Muscle of leg (tissue), 16 donors: ENCODE results near the gene UBE2N. TPM values are rescaled to one million over a fixed set of nuclear protein-coding genes. Genes with fewer than 3 reads are reported as not detected.

Experiments
- DNase-seq: peaks from one replicate; pipeline ENCODE4 v3.0.0; 2013
- H3K27ac ChIP-seq: one replicate; pipeline ENCODE4 v1.5.1; 2013; ENCODE audit warnings: mild to moderate bottlenecking, low read length, control low read depth
- H3K27me3 ChIP-seq: one replicate; pipeline ENCODE4 v1.6.1; 2013; ENCODE audit warnings: low read length; ENCODE audit not compliant: control insufficient read depth, insufficient read depth
- H3K36me3 ChIP-seq: one replicate; pipeline ENCODE4 v1.6.1; 2013; ENCODE audit warnings: low read length; ENCODE audit not compliant: control insufficient read depth, insufficient read depth
- H3K4me1 ChIP-seq: one replicate; pipeline ENCODE4 v1.6.1; 2013; ENCODE audit warnings: low read length; ENCODE audit not compliant: control insufficient read depth, insufficient read depth
- H3K4me3 ChIP-seq: one replicate; pipeline ENCODE4 v1.5.1; 2013; ENCODE audit warnings: low read length, control low read depth
- H3K9me3 ChIP-seq: replicated peaks from 2 replicates; pipeline ENCODE4 v1.6.1; 2013; ENCODE audit warnings: low read depth, low read length; ENCODE audit not compliant: control insufficient read depth
- WGBS: methylation state at CpG from one replicate; pipeline ENCODE4 v1.1.5; 2013; ENCODE audit warnings: missing lambda C conversion rate; ENCODE audit not compliant: insufficient coverage; 5-methylcytosine and 5-hydroxymethylcytosine counted together
- long read RNA-seq, 11 donors: transcript quantifications; one replicate each; lab custom pipeline, GENCODE V29; 2026
- polyA plus RNA-seq, 8 donors: library from polyadenylated mRNA; unstranded; fragments of 120-200 nt; gene quantifications; one replicate each; pipeline versions ENCODE4 v1.2.1 to v1.2.3, GENCODE V29; 2013; ENCODE audit warnings: inconsistent platforms in 1 of 8, low replicate concordance in 1 of 8; ENCODE audit not compliant: insufficient read length in 8 of 8, insufficient read depth in 1 of 8
- total RNA-seq: library from RNA; stranded (reverse); fragments of 120-200 nt; gene quantifications from one replicate; pipeline ENCODE4 v1.2.4, GENCODE V29; 2013

The UBE2N gene
- 63.7 TPM for total RNA-seq
- polyA plus RNA-seq: 100 to 1,000 TPM in 6 of 8 donors, 10 to 100 TPM in 2; 89.3 to 112 (median 103) TPM
- long read RNA-seq, donor 1, full-length matches to known transcripts: 18 of 18 reads
- long read RNA-seq, donor 1, partial matches to known transcripts: 0 of 18 reads
- long read RNA-seq, donor 1, other reads (novel, unspliced or antisense): 0 of 18 reads
- long read RNA-seq, donor 2, full-length matches to known transcripts: 8 of 8 reads
- long read RNA-seq, donor 2, partial matches to known transcripts: 0 of 8 reads
- long read RNA-seq, donor 2, other reads (novel, unspliced or antisense): 0 of 8 reads
- long read RNA-seq, donor 3, full-length matches to known transcripts: 36 of 36 reads
- long read RNA-seq, donor 3, partial matches to known transcripts: 0 of 36 reads
- long read RNA-seq, donor 3, other reads (novel, unspliced or antisense): 0 of 36 reads
- long read RNA-seq, donor 4, full-length matches to known transcripts: 22 of 27 reads
- long read RNA-seq, donor 4, partial matches to known transcripts: 5 of 27 reads
- long read RNA-seq, donor 4, other reads (novel, unspliced or antisense): 0 of 27 reads
- long read RNA-seq, donor 5, full-length matches to known transcripts: 86 of 100 reads
- long read RNA-seq, donor 5, partial matches to known transcripts: 14 of 100 reads
- long read RNA-seq, donor 5, other reads (novel, unspliced or antisense): 0 of 100 reads
- long read RNA-seq, donor 6, full-length matches to known transcripts: 79 of 85 reads
- long read RNA-seq, donor 6, partial matches to known transcripts: 6 of 85 reads
- long read RNA-seq, donor 6, other reads (novel, unspliced or antisense): 0 of 85 reads
- long read RNA-seq, donor 7, full-length matches to known transcripts: 45 of 45 reads
- long read RNA-seq, donor 7, partial matches to known transcripts: 0 of 45 reads
- long read RNA-seq, donor 7, other reads (novel, unspliced or antisense): 0 of 45 reads
- long read RNA-seq, donor 8, full-length matches to known transcripts: 27 of 27 reads
- long read RNA-seq, donor 8, partial matches to known transcripts: 0 of 27 reads
- long read RNA-seq, donor 8, other reads (novel, unspliced or antisense): 0 of 27 reads
- long read RNA-seq, donor 9, full-length matches to known transcripts: 31 of 37 reads
- long read RNA-seq, donor 9, partial matches to known transcripts: 6 of 37 reads
- long read RNA-seq, donor 9, other reads (novel, unspliced or antisense): 0 of 37 reads
- long read RNA-seq, donor 10, full-length matches to known transcripts: 56 of 61 reads
- long read RNA-seq, donor 10, partial matches to known transcripts: 5 of 61 reads
- long read RNA-seq, donor 10, other reads (novel, unspliced or antisense): 0 of 61 reads
- long read RNA-seq, donor 11, full-length matches to known transcripts: 23 of 30 reads
- long read RNA-seq, donor 11, partial matches to known transcripts: 7 of 30 reads
- long read RNA-seq, donor 11, other reads (novel, unspliced or antisense): 0 of 30 reads

- Histone ChIP-seq H3K9me3 (no peaks in the 10 kb centered on the region), H3K27me3 (no peaks in the 10 kb centered on the region), H3K36me3 (no peaks in the 10 kb centered on the region), H3K27ac (peak within 1 kb of the TSS; percentile 99), H3K4me1 (peaks cover 10% of the 10 kb centered on the region), H3K4me3 (peak within 1 kb of the TSS; percentile 89)
- DNase-seq: peak; percentile 98
- WGBS: under 1% methylated on average over 105 of the region's 105 CpGs
Observed at GRCh38 chr12:93441617-93442410, at the start of gene UBE2N. Gene UBE2N, minus strand, starts transcription at chr12:93441947. Its CDS starts 63 bp downstream, at chr12:93441884.

GRCh38 chr12:93484315-93484981 lies 42.7 kb upstream of the UBE2N start:
- Histone ChIP-seq H3K4me3 (no peak overlapping the region), H3K27ac (no peak overlapping the region), H3K36me3 (peaks cover 46% of the 10 kb centered on the region), H3K4me1 (no peaks in the 10 kb centered on the region), H3K27me3 (no peaks in the 10 kb centered on the region), H3K9me3 (no peaks in the 10 kb centered on the region)
- no peak for DNase-seq
- 89% methylated on average over 3 of the region's 8 CpGs for WGBS

- peaks cover 48% of the 10 kb centered on the region for H3K36me3 ChIP-seq
- H3K4me1 ChIP-seq: no peaks in the 10 kb centered on the region
Observed at GRCh38 chr12:93483151-93483807, 41.5 kb upstream of the UBE2N start.

GRCh38 chr12:93482721-93483120 lies 41.0 kb upstream of the UBE2N start:
- peaks cover 53% of the 10 kb centered on the region for H3K36me3 ChIP-seq
- H3K27ac ChIP-seq: no peak overlapping the region
- H3K27me3 ChIP-seq: no peaks in the 10 kb centered on the region
- no peaks in the 10 kb centered on the region for H3K9me3 ChIP-seq
- H3K4me1 ChIP-seq: no peaks in the 10 kb centered on the region
- no peak for DNase-seq
- H3K4me3 ChIP-seq: no peak overlapping the region
- WGBS: 92% methylated on average over 5 of the region's 5 CpGs

More at GRCh38 chr12:93483151-93483807, 41.5 kb upstream of the UBE2N start:
- Histone ChIP-seq H3K27me3 (no peaks in the 10 kb centered on the region), H3K9me3 (no peaks in the 10 kb centered on the region), H3K4me3 (no peak overlapping the region), H3K27ac (no peak overlapping the region)
- no CpG with 5 or more reads among the region's 4 CpGs for WGBS
- no peak for DNase-seq

GRCh38 chr12:93476555-93476954 lies 34.8 kb upstream of the UBE2N start:
- Histone ChIP-seq H3K4me1 (no peaks in the 10 kb centered on the region), H3K27ac (no peak overlapping the region), H3K36me3 (peaks cover 36% of the 10 kb centered on the region), H3K27me3 (no peaks in the 10 kb centered on the region), H3K4me3 (no peak overlapping the region), H3K9me3 (no peaks in the 10 kb centered on the region)
- DNase-seq: no peak

- Histone ChIP-seq H3K9me3 (no peaks in the 10 kb centered on the region), H3K4me1 (peaks cover 7% of the 10 kb centered on the region), H3K27me3 (no peaks in the 10 kb centered on the region), H3K27ac (no peak overlapping the region), H3K36me3 (peaks cover 12% of the 10 kb centered on the region), H3K4me3 (no peak overlapping the region)
- no peak for DNase-seq
Observed at GRCh38 chr12:93469386-93469785, 27.6 kb upstream of the UBE2N start.

GRCh38 chr12:93468008-93468371 lies 26.2 kb upstream of the UBE2N start:
- H3K9me3 ChIP-seq: no peaks in the 10 kb centered on the region
- H3K27ac ChIP-seq: peak overlapping the region; percentile 98
- 0% methylated on average over 1 of the region's 7 CpGs for WGBS
- no peaks in the 10 kb centered on the region for H3K27me3 ChIP-seq
- no peak for DNase-seq
- peak overlapping the region; percentile 96 for H3K4me3 ChIP-seq
- H3K4me1 ChIP-seq: peaks cover 7% of the 10 kb centered on the region
- peaks cover 7% of the 10 kb centered on the region for H3K36me3 ChIP-seq

- H3K27ac ChIP-seq: peak within 1 kb of the TSS; percentile 98
- DNase-seq: peak; percentile 94
- H3K4me1 ChIP-seq: peaks cover 7% of the 10 kb centered on the region
- H3K27me3 ChIP-seq: no peaks in the 10 kb centered on the region
- peaks cover 7% of the 10 kb centered on the region for H3K36me3 ChIP-seq
- WGBS: under 1% methylated on average over 30 of the region's 36 CpGs
- H3K4me3 ChIP-seq: peak within 1 kb of the TSS; percentile 96
- no peaks in the 10 kb centered on the region for H3K9me3 ChIP-seq
Observed at GRCh38 chr12:93467351-93468007, 25.7 kb upstream of the UBE2N start, which contains the start of gene MRPL42. Gene MRPL42, plus strand, starts transcription at chr12:93467514. Its CDS starts 1,772 bp downstream, at chr12:93469286.
